GM19372 (cell line): ENCODE data around the gene PTHLH.

Experiments
- ATAC-seq: cut with Tn5 transposase; IDR thresholded peaks from one replicate; pipeline ENCODE4 v1.9.1; 2021; ENCODE audit warnings: mild to moderate bottlenecking, low read depth, moderate library complexity; ENCODE audit not compliant: unreplicated experiment

PTHLH gene

DNA sequence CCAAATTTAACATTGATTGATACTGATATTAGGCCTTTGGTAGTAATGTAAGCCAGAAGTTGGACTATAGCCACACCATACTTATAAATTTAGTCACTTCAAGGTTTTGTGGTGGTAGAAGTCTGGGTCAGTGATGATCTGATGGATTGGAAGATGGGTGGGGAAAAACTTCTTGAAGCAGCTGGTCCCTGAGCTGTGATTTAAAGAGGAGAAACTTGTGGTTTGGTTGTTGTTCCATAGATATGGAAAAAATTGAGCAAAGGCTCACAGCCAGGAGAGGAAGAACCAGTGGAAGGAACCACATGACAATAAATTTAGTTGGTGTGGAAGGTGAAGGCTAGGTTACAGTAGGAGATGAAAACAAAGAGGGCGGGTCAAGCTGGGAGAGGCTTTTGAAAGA is 26.1 kb downstream of the PTHLH start:
- ATAC-seq = no peak

- ATAC-seq = peak; percentile 89
These were observed 31.7 kb downstream of the PTHLH start for GRCh38 chr12:27940756-27941402.

GRCh38 chr12:27940245-27940644 is 32.3 kb downstream of the PTHLH start:
- no peak for ATAC-seq

GRCh38 chr12:27937768-27938167 is 34.8 kb downstream of the PTHLH start:
- no peak for ATAC-seq

- no peak for ATAC-seq
These were observed 36.3 kb downstream of the PTHLH start for GRCh38 chr12:27936196-27936595.

- ATAC-seq = no peak
These were observed 38.3 kb downstream of the PTHLH start for GRCh38 chr12:27934276-27934675.

GRCh38 chr12:27931390-27931789 is 41.1 kb downstream of the PTHLH start:
- no peak for ATAC-seq

DNA sequence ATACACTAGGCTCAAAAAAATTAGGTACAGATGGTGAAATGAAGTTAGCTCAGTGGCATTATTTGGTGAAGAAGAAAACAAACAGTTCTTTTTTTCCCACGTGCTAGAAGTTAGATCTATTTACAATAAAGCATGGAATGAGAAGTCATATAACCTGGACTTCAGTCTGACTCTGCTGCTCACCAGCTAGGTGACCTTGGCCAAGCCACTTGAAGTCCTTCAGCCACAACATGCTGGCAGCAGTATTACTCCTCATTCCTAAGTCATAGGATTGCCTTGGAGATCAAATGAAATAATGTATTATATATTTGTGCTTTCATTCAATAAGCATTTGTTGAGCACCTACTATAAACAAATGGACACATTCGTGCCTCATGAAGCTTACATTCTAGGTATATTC is 45.2 kb downstream of the PTHLH start:
- ATAC-seq = no peak

DNA sequence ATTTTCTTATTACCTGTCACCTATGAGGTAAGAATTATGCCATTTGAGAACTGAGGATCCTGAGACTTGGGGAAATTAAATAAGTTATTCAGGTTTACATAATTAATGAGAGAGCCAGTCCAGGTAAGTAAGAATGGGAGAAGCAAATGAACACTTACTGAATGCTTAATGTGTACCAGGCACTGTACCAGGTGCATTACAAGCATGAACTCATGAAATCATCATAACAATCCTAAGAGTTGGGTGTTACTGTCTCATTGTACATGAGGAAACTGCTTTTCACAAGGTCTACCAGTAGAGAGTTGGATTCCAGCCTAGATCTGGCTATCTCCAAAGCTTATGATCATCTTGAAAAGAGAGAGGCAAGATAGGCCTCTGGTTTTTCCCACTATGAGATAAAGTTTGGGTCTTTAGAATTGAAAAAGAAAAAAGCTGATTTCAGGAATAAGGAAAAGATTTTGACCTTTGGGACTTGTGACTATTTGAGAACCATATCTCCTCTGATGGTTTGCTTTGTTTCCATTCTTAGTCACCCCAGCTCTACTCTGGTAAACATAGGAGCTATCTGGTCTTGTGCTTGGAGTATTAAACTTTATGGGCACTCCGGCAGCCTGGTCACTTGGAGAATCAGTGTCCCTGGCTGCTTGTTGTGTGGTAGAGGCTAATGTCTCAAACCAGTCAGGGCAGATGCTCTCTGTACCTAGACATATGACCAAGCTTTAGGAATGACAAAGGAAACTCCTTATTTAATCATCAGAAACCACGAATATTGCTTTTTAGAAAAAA is 48.0 kb downstream of the PTHLH start:
- no peak for ATAC-seq

GRCh38 chr12:27922531-27923139 is 49.9 kb downstream of the PTHLH start:
- no peak for ATAC-seq

DNA sequence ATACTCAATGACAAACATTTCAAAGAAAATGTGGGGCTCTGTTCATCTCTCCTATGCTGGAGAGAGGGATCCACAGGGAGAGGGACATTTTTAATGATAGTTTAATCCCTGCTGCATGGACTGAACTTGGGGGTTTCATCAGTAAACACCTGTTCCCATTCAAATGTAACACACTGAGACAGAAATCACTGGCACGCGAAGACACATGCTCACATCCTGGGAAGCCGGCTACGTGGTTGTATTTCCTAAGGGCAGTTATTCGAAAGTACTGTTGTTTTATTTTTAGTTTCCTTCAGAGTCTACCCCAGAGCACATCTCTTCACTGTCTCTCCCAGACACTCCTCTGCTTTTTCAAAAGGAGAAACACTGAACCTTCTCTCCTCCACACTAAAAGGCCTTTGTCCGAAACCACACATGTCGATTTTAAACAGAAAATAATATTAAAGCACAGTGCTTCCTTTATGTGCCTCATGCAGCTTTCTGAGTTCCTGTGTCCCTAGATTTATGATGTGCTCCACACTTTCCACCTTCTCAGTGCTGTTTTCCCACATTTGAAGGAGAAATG is 52.8 kb downstream of the PTHLH start:
- ATAC-seq = no peak

GRCh38 chr12:27915536-27915935 is 57.0 kb downstream of the PTHLH start:
- no peak for ATAC-seq

GRCh38 chr12:27915021-27915420 is 57.5 kb downstream of the PTHLH start:
- no peak for ATAC-seq

GRCh38 chr12:27913999-27914614 is 58.4 kb downstream of the PTHLH start:
- ATAC-seq = no peak

GRCh38 chr12:27911397-27911796 is 61.1 kb downstream of the PTHLH start:
- no peak for ATAC-seq
